Naive thymus-derived CD4-positive, alpha-beta T cell (primary cell): ENCODE data around the gene SYT3. TPM values are rescaled to one million over a fixed set of nuclear protein-coding genes. Genes with fewer than 3 reads are reported as not detected.
"Not testable (repeated sequence)": the region's sequence is repeated elsewhere in the genome, so short reads cannot be mapped to it uniquely, and the experiment has no call there.

ENCODE experiments used
- ATAC-seq: fragments of 150-1000 bp; cut with Tn5 transposase; 2 replicates; pipeline ENCODE4 v1.10.0; 2021; ENCODE audit warnings: mild to moderate bottlenecking, moderate library complexity
- CTCF ChIA-PET: fragments of 350-600 bp; sonication (Branson Sonifier 250); formaldehyde crosslinking; loops from one replicate; lab custom pipeline; 2021; ENCODE audit warnings: antibody characterized with exemption; lab: Charles Lee
- POLR2A ChIA-PET: fragments of 350-600 bp; sonication (Branson Sonifier 250); formaldehyde crosslinking; loops from one replicate; lab custom pipeline; 2021; ENCODE audit warnings: antibody characterized with exemption, inconsistent platforms; lab: Charles Lee
- DNase-seq, 9 donors: peaks; one replicate each; pipeline versions ENCODE4 v3.0.0 to v3.0.0-alpha.2; 2020 to 2022; ENCODE audit warnings: mixed read lengths in 1 of 9
- H3K27ac ChIP-seq: one replicate; pipeline ENCODE4 v1.7.0; 2013; ENCODE audit warnings: mild to moderate bottlenecking, low read depth, low read length, moderate library complexity
- H3K27me3 ChIP-seq, 2 donors: one replicate each; pipeline ENCODE4 v1.7.0; 2013; ENCODE audit warnings: low read length in 2 of 2, mild to moderate bottlenecking in 2 of 2, moderate library complexity in 2 of 2; ENCODE audit not compliant: control insufficient read depth in 2 of 2, insufficient read depth in 2 of 2
- H3K36me3 ChIP-seq, 3 experiments: 1 replicate in 2 of 3; 2 replicates in 1 of 3; pipeline ENCODE4 v1.7.0; 2013; ENCODE audit warnings: low read length in 3 of 3, mild to moderate bottlenecking in 3 of 3, moderate library complexity in 1 of 3; ENCODE audit not compliant: insufficient read depth in 3 of 3, control insufficient read depth in 2 of 3
- H3K4me1 ChIP-seq, 2 donors: one replicate each; pipeline ENCODE4 v1.7.0; 2013; ENCODE audit warnings: low read length in 2 of 2, mild to moderate bottlenecking in 2 of 2, moderate library complexity in 1 of 2; ENCODE audit not compliant: control insufficient read depth in 2 of 2, insufficient read depth in 2 of 2
- H3K4me3 ChIP-seq: 2 replicates; pipeline ENCODE4 v1.7.0; 2013; ENCODE audit warnings: mild to moderate bottlenecking, low read length
- H3K9me3 ChIP-seq, 3 experiments: 1 replicate in 2 of 3; 2 replicates in 1 of 3; pipeline ENCODE4 v1.7.0; 2013; ENCODE audit warnings: low read length in 3 of 3; ENCODE audit not compliant: control insufficient read depth in 2 of 3
- H3K27ac Mint-ChIP-seq, 9 donors: one replicate each; pipeline ENCODE4 v1.8.0; 2020 to 2022; ENCODE audit warnings: mixed read lengths in 9 of 9, mild to moderate bottlenecking in 8 of 9, moderate library complexity in 5 of 9, inconsistent platforms in 2 of 9
- H3K27me3 Mint-ChIP-seq, 5 donors: one replicate each; pipeline ENCODE4 v1.8.0; 2021 to 2022; ENCODE audit warnings: mixed read lengths in 5 of 5, mild to moderate bottlenecking in 1 of 5
- H3K36me3 Mint-ChIP-seq, 5 donors: one replicate each; pipeline ENCODE4 v1.8.0; 2020 to 2022; ENCODE audit warnings: mixed read lengths in 5 of 5, mild to moderate bottlenecking in 3 of 5, inconsistent platforms in 1 of 5
- H3K4me1 Mint-ChIP-seq, 7 donors: one replicate each; pipeline ENCODE4 v1.8.0; 2020 to 2022; ENCODE audit warnings: mixed read lengths in 7 of 7, mild to moderate bottlenecking in 3 of 7, inconsistent platforms in 1 of 7
- H3K4me3 Mint-ChIP-seq, 10 donors: one replicate each; pipeline ENCODE4 v1.8.0; 2020 to 2022; ENCODE audit warnings: mild to moderate bottlenecking in 10 of 10, mixed read lengths in 10 of 10, moderate library complexity in 6 of 10, inconsistent platforms in 2 of 10
- H3K9me3 Mint-ChIP-seq, 11 donors: one replicate each; pipeline ENCODE4 v1.8.0; 2020 to 2022; ENCODE audit warnings: mixed read lengths in 11 of 11, mild to moderate bottlenecking in 4 of 11, inconsistent platforms in 1 of 11, moderate library complexity in 1 of 11
- intact Hi-C, 2 donors: fragments of 100-400 bp; cut with micrococcal nuclease; formaldehyde crosslinking; loops; one replicate each; pipeline ENCODE4 v1.15.1; 2023
- polyA plus RNA-seq, 2 donors: library from polyadenylated mRNA; unstranded; fragments of 300-500 nt; fragmentation: Illumina TruSeq; gene quantifications; one replicate each; pipeline ENCODE4 v1.2.3, GENCODE V29; 2021
- total RNA-seq, 6 experiments: library from RNA in 5 of 6; stranded (reverse) in 5 of 6; gene quantifications; 1 replicate in 5 of 6; 2 replicates in 1 of 6; pipeline ENCODE4 v1.2.3 and lab custom pipeline; 2021 to 2026

The SYT3 gene
- total and polyA plus RNA-seq, 7 experiments from 2014 or later, result 0.13 to 0.47 (median 0.15) TPM; not detected in 3

- ChIA-PET POLR2A (no interaction called here), CTCF (no interaction called here)
- H3K27me3 Mint-ChIP-seq, result peaks cover 10 to 55% (median 39%) of the 10 kb centered on the region in 5 donors
These were observed 32.3 kb downstream of the SYT3 start for GRCh38 chr19:50607388-50607787.

GRCh38 chr19:50606059-50606836 is 33.4 kb downstream of the SYT3 start:
- H3K4me3 ChIP-seq, H3K9me3 ChIP-seq, H3K27me3 ChIP-seq, H3K36me3 ChIP-seq, H3K4me3 Mint-ChIP-seq, DNase-seq, H3K4me1 ChIP-seq, H3K27ac Mint-ChIP-seq, H3K27ac ChIP-seq, POLR2A ChIA-PET, CTCF ChIA-PET: not testable (repeated sequence)
- Mint-ChIP-seq H3K27me3 (peaks cover 18 to 59% (median 46%) of the 10 kb centered on the region in 5 donors), H3K9me3 (peaks cover 0 to 27% (median 8%) of the 10 kb centered on the region in 11 donors), H3K4me1 (peaks cover 4 to 25% (median 10%) of the 10 kb centered on the region in 7 donors), H3K36me3 (peaks cover 0 to 12% (median 4%) of the 10 kb centered on the region in 5 donors)
- ATAC-seq, result peak; percentile 35
- intact Hi-C loops, result loop anchor here in 1 of 2 donors (5.0 kb wide), 1 partner anchor 176 kb away; no protein-coding TSS in a partner anchor

More at GRCh38 chr19:50607388-50607787, 32.3 kb downstream of the SYT3 start:
- intact Hi-C loops, result loop anchor here in 1 of 2 donors (5.0 kb wide), 1 partner anchor 175 kb away; no protein-coding TSS in a partner anchor
- H3K4me3 Mint-ChIP-seq, result peak overlapping the region in 4 of 10 donors; percentile 30 to 71 (median 52)
- H3K27ac Mint-ChIP-seq, result peak overlapping the region in 1 of 9 donors; percentile 55
- peaks cover 4 to 25% (median 10%) of the 10 kb centered on the region in 7 donors for H3K4me1 Mint-ChIP-seq
- ATAC-seq (no peak), DNase-seq (no peak)
- H3K9me3 Mint-ChIP-seq, result peaks cover 0 to 27% (median 8%) of the 10 kb centered on the region in 11 donors
- Histone ChIP-seq H3K27ac (no peak overlapping the region), H3K36me3 (no peaks in the 10 kb centered on the region), H3K4me1 (no peaks in the 10 kb centered on the region), H3K4me3 (no peak overlapping the region), H3K27me3 (peaks cover 0 to 3% of the 10 kb centered on the region in 2 donors), H3K9me3 (peaks cover 0 to 4% (median 0%) of the 10 kb centered on the region in 3 experiments)
- peaks cover 0 to 12% (median 4%) of the 10 kb centered on the region in 5 donors for H3K36me3 Mint-ChIP-seq

- DNase-seq, H3K4me3 ChIP-seq, H3K27me3 ChIP-seq, H3K4me3 Mint-ChIP-seq, H3K36me3 ChIP-seq, CTCF ChIA-PET, H3K9me3 ChIP-seq, ATAC-seq, H3K4me1 ChIP-seq, H3K27ac Mint-ChIP-seq, H3K27ac ChIP-seq, POLR2A ChIA-PET: not testable (repeated sequence)
- H3K27me3 Mint-ChIP-seq, result peaks cover 22 to 62% (median 52%) of the 10 kb centered on the region in 5 donors
- peaks cover 4 to 25% (median 10%) of the 10 kb centered on the region in 7 donors for H3K4me1 Mint-ChIP-seq
- H3K9me3 Mint-ChIP-seq, result peaks cover 0 to 20% (median 8%) of the 10 kb centered on the region in 11 donors
- intact Hi-C loops, result loop anchor here in 1 of 2 donors (5.0 kb wide), 1 partner anchor 178 kb away; no protein-coding TSS in a partner anchor
- H3K36me3 Mint-ChIP-seq, result peaks cover 0 to 12% (median 4%) of the 10 kb centered on the region in 5 donors
These were observed 35.2 kb downstream of the SYT3 start for GRCh38 chr19:50604264-50605073.

GRCh38 chr19:50602935-50603334 is 36.7 kb downstream of the SYT3 start:
- Histone ChIP-seq H3K36me3 (no peaks in the 10 kb centered on the region), H3K4me3 (no peak overlapping the region), H3K9me3 (no peaks in the 10 kb centered on the region), H3K27me3 (peaks cover 0 to 3% of the 10 kb centered on the region in 2 donors), H3K4me1 (no peaks in the 10 kb centered on the region), H3K27ac (no peak overlapping the region)
- Mint-ChIP-seq H3K27ac (no peak overlapping the region), H3K4me3 (no peak overlapping the region), H3K9me3 (peaks cover 0 to 11% (median 3%) of the 10 kb centered on the region in 11 donors), H3K36me3 (peaks cover 0 to 5% (median 0%) of the 10 kb centered on the region in 5 donors), H3K4me1 (peaks cover 0 to 19% (median 7%) of the 10 kb centered on the region in 7 donors), H3K27me3 (peaks cover 19 to 56% (median 46%) of the 10 kb centered on the region in 5 donors)
- no peak for ATAC-seq
- POLR2A ChIA-PET, result no interaction called here
- intact Hi-C loops, result no loop called here
- CTCF ChIA-PET, result no interaction called here
- DNase-seq, result no peak

- H3K27me3 Mint-ChIP-seq, result peaks cover 19 to 52% (median 46%) of the 10 kb centered on the region in 5 donors
- intact Hi-C loops, result no loop called here
- no peak overlapping the region for H3K27ac ChIP-seq
- no peaks in the 10 kb centered on the region for H3K9me3 ChIP-seq
- H3K4me3 Mint-ChIP-seq, result no peak overlapping the region
- peaks cover 0 to 15% (median 4%) of the 10 kb centered on the region in 7 donors for H3K4me1 Mint-ChIP-seq
- H3K36me3 Mint-ChIP-seq, result peaks cover 0 to 5% (median 0%) of the 10 kb centered on the region in 5 donors
- no peak overlapping the region for H3K27ac Mint-ChIP-seq
- H3K36me3 ChIP-seq, result no peaks in the 10 kb centered on the region
- H3K4me1 ChIP-seq, result no peaks in the 10 kb centered on the region
- H3K4me3 ChIP-seq, result no peak overlapping the region
- peaks cover 0 to 3% of the 10 kb centered on the region in 2 donors for H3K27me3 ChIP-seq
- no peak for DNase-seq
- POLR2A ChIA-PET, result no interaction called here
- no peak for ATAC-seq
- CTCF ChIA-PET, result no interaction called here
- H3K9me3 Mint-ChIP-seq, result peaks cover 0 to 10% (median under 1%) of the 10 kb centered on the region in 11 donors
These were observed 37.2 kb downstream of the SYT3 start for GRCh38 chr19:50602496-50602895.

GRCh38 chr19:50602089-50602422 is 37.6 kb downstream of the SYT3 start:
- H3K36me3 Mint-ChIP-seq, result peaks cover 0 to under 1% (median 0%) of the 10 kb centered on the region in 5 donors
- H3K4me3 Mint-ChIP-seq, result no peak overlapping the region
- H3K4me3 ChIP-seq, result no peak overlapping the region
- H3K27me3 ChIP-seq, result peaks cover 0 to 3% of the 10 kb centered on the region in 2 donors
- H3K4me1 Mint-ChIP-seq, result peaks cover 0 to 11% (median under 1%) of the 10 kb centered on the region in 7 donors
- no peaks in the 10 kb centered on the region for H3K9me3 ChIP-seq
- DNase-seq (no peak), ATAC-seq (no peak)
- H3K36me3 ChIP-seq, result no peaks in the 10 kb centered on the region
- H3K27me3 Mint-ChIP-seq, result peaks cover 19 to 47% (median 42%) of the 10 kb centered on the region in 5 donors
- no peaks in the 10 kb centered on the region for H3K4me1 ChIP-seq
- no peak overlapping the region for H3K27ac Mint-ChIP-seq
- ChIA-PET CTCF (no interaction called here), POLR2A (no interaction called here)
- peaks cover 0 to 5% (median 0%) of the 10 kb centered on the region in 11 donors for H3K9me3 Mint-ChIP-seq
- intact Hi-C loops, result no loop called here
- no peak overlapping the region for H3K27ac ChIP-seq
